ENCODE results near the gene TMEM39B. TPM values are rescaled to one million over a fixed set of nuclear protein-coding genes. Genes with fewer than 3 reads are reported as not detected.
"Not testable (repeated sequence)": the region's sequence is repeated elsewhere in the genome, so short reads cannot be mapped to it uniquely, and the experiment has no call there.

Gene TMEM39B
- total and polyA plus RNA-seq, 2 experiments from 2014 or later = 4.6 to 5.1 TPM

DNA sequence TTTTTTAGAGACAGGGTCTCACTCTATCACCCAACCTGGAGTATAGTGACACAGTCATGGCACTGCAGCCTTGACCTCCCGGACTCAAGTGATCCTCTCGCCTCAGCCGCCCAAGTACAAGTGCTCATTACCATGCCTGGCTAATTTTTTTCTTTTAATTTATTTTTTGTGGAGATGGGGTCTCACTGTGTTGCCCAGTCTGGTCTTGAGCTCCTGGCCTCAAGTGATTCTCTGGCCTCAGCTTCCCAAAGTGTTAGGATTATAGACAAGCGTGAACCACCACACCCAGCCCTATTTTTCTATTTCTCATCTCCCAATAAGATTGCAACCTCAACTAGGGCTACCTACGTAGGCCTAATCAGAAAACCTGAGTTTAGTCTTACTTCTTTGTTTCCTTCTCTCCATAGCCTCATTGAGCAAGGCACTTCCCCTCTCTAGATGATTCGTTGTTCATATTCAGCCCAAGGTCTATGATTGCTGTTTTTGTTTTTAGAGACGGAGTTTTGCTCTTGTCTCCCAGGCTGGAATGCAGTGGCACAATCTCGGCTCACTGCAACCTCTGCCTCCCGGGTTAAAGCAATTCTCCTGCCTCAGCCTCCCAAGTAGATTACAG, 34.0 kb downstream of the TMEM39B start:
- H3K4me1 ChIP-seq (ENCODE audit: low read depth) = no peaks in the 10 kb centered on the region
- no peak overlapping the region for H3K27ac ChIP-seq
- H3K36me3 ChIP-seq = no peaks in the 10 kb centered on the region
- TF ChIP-seq, protein P1, sequence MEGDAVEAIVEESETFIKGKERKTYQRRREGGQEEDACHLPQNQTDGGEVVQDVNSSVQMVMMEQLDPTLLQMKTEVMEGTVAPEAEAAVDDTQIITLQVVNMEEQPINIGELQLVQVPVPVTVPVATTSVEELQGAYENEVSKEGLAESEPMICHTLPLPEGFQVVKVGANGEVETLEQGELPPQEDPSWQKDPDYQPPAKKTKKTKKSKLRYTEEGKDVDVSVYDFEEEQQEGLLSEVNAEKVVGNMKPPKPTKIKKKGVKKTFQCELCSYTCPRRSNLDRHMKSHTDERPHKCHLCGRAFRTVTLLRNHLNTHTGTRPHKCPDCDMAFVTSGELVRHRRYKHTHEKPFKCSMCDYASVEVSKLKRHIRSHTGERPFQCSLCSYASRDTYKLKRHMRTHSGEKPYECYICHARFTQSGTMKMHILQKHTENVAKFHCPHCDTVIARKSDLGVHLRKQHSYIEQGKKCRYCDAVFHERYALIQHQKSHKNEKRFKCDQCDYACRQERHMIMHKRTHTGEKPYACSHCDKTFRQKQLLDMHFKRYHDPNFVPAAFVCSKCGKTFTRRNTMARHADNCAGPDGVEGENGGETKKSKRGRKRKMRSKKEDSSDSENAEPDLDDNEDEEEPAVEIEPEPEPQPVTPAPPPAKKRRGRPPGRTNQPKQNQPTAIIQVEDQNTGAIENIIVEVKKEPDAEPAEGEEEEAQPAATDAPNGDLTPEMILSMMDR (IDR thresholded peaks at IDR 0.05; ENCODE audit: low read depth, low read length) = no peak
- no peaks in the 10 kb centered on the region for H3K27me3 ChIP-seq
- no peaks in the 10 kb centered on the region for H3K9me3 ChIP-seq (ENCODE audit: low read depth)
- DNase-seq (ENCODE audit: low read depth in 1 of 2, low spot score in 1 of 2) = no peak
- no peak overlapping the region for H3K4me3 ChIP-seq

DNA sequence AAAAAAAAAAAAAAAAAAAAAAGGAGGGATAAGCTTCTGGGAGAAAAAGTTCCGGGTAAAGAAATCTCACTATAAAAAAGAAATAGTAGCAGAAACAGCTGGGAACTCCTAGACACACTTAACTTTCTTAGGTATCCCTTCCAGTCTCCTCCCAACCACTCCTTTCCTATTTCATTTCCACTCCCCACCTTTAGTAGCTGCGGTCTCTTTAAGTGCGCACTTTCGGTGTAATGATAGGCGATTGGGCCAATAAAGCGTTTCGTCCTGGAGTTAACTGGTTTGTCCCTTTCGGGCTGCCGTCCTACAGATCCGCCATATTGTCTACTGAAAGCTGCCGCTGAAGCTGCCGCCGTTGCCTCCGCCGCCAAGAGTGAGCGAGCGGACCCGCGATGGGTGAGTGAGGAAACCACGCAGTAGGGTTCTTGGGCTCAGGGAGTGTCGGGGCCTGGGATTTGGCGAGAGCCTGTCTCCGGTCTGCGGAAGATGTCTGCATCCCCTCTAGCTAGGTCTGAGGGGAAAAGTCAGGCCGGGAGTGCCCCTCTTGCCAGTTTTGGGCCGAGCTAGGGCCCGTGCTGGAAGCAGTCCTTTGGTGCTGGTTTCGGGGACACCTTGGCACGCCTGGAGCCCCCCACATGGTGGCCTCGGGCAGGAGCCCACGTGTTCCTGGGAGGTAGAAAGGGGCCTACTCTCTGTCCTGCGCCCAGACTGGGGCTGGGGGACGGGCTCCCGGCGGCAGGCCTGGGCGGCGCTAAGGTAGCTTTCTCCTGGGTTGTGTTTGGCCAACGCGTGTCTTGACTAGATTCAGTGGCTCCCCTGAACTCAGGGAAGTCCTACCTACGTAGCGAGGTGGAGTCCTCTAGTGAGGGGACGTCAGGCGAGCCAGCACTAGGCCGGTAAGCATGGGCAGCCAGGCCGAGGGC, 35.3 kb downstream of the TMEM39B start, which contains the start of gene KPNA6:
TSS of gene KPNA6 (plus strand) at position 315 of the 920 bp plus-strand sequence. CDS start at position 390, 75 bp downstream.
- Histone ChIP-seq H3K27me3 (no peaks in the 10 kb centered on the region), H3K4me3 (peak within 1 kb of the TSS; percentile 76)

DNA sequence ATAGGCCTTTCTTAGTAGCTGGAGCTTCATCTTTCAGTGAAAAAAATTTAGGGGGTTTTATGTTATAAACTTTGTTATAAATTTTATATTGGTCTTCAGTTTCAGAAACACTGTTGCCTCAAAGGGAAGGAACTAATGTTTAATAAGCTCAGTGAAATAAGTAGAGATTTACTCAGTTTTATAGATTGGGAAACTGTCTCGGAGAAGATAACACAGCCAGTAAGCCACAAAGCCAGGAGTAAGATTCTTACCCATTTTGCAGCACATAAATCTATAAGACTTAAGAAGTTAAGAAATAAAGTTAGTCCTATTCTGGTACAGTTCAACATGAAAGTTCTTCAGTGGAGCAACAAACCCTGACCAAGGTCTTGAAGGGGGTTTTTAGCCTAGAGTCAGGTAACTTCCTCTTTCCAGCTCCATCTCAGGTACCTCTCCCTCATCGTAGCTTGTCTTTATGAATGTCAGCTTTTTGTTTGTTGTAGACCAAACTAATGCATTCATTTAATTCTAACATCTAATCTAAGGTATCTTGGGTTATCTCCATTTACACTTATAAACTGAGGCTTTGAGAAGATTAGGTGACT, 38.4 kb downstream of the TMEM39B start:
- DNase-seq (ENCODE audit: low read depth in 1 of 2, low spot score in 1 of 2) = no peak
- no peaks in the 10 kb centered on the region for H3K9me3 ChIP-seq (ENCODE audit: low read depth)
- TF ChIP-seq, protein P1 (IDR thresholded peaks at IDR 0.05; ENCODE audit: low read depth, low read length) = no peak
- no peak overlapping the region for H3K27ac ChIP-seq
- H3K27me3 ChIP-seq = no peaks in the 10 kb centered on the region
- H3K4me1 ChIP-seq (ENCODE audit: low read depth) = no peaks in the 10 kb centered on the region
- H3K4me3 ChIP-seq = no peak overlapping the region
- H3K36me3 ChIP-seq = no peaks in the 10 kb centered on the region

More for the DNA sequence above, 35.3 kb downstream of the TMEM39B start, which contains the start of gene KPNA6:
- TF ChIP-seq, protein P1 (IDR thresholded peaks at IDR 0.05; ENCODE audit: low read depth, low read length) = no peak
- Histone ChIP-seq H3K4me1 (ENCODE audit: low read depth) (no peaks in the 10 kb centered on the region), H3K27ac (peak within 1 kb of the TSS; percentile 95), H3K9me3 (ENCODE audit: low read depth) (no peaks in the 10 kb centered on the region), H3K36me3 (no peaks in the 10 kb centered on the region)
- peak; percentile 94 to 98 for DNase-seq (ENCODE audit: low read depth in 1 of 2, low spot score in 1 of 2)

DNA sequence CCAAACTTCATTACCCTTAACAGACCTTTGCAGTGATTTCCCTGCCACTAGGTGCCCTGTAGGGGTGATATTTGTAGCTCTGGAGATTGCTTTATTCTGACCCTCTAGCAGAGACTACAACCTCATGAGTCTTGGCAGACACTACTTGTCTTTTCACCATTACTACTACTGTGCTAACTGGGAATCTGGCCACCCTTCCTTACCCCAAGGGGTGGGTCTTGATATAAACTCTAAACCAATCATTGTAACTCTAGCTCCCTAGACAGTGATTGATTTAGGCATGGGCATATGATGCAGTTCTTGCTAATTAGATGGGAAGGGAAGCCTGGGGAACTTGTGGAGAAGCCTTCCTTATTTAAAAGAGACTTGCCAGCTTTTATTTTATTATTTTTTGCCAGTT, 39.0 kb downstream of the TMEM39B start:
- Histone ChIP-seq H3K4me3 (no peak overlapping the region), H3K36me3 (no peaks in the 10 kb centered on the region), H3K9me3 (ENCODE audit: low read depth) (no peaks in the 10 kb centered on the region), H3K27ac (no peak overlapping the region), H3K27me3 (no peaks in the 10 kb centered on the region), H3K4me1 (ENCODE audit: low read depth) (no peaks in the 10 kb centered on the region)
- DNase-seq (ENCODE audit: low read depth in 1 of 2, low spot score in 1 of 2) = peak in 1 of 2 donors; percentile 30
- TF ChIP-seq, protein P1 (IDR thresholded peaks at IDR 0.05; ENCODE audit: low read depth, low read length) = no peak

DNA sequence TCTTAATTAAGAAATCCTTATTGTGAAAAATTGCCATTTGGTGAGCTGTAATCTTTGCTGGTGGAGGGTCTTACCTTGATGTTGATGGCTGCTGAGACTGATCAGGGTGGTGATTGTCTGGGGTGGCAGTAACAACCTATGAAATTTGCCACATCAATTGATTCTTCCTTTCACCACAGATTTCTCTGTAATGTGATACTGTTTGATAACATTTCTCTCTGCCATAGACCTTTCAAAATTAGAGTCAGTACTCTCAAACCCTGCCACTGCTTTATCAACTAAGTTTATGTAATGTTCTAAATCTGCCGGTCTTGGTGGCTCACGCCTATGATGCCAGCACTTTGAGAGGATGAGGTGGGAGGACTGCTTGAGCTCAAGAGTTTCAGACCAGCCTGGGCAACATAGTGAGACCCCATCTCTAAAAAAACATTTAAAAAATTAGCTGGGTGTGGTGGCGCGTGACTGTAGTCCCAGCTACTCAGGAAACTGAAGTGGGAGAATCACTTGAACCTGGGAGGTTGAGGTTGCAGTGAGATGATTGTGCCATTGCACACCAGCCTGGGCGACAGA, 40.2 kb downstream of the TMEM39B start:
- Histone ChIP-seq H3K27ac (no peak overlapping the region), H3K9me3 (ENCODE audit: low read depth) (no peaks in the 10 kb centered on the region), H3K4me3 (no peak overlapping the region), H3K36me3 (no peaks in the 10 kb centered on the region), H3K27me3 (no peaks in the 10 kb centered on the region), H3K4me1 (ENCODE audit: low read depth) (no peaks in the 10 kb centered on the region)
- TF ChIP-seq, protein P1 (IDR thresholded peaks at IDR 0.05; ENCODE audit: low read depth, low read length) = no peak
- DNase-seq (ENCODE audit: low read depth in 1 of 2, low spot score in 1 of 2) = no peak

DNA sequence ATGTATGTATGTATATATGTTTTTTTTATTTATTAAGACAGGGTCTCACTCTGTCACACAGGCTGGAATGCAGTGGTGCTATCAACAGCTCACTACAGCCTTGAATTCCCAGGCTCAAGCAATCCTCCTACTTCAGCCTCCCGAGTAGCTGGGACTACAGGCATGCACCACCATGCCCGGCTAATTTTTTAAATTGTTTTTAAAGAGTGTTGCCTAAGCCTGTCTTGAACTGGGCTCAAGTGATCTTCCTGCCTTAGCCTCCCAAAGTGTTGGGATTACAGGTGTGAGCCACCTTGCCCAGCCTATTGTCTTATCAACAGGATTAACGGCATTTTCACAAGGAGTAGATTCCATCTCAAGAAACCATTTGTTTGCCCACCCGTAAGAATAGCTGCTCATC, 40.7 kb downstream of the TMEM39B start:
- H3K4me3 ChIP-seq; H3K27ac ChIP-seq; H3K36me3 ChIP-seq; DNase-seq (ENCODE audit: low read depth in 1 of 2, low spot score in 1 of 2); H3K4me1 ChIP-seq (ENCODE audit: low read depth); H3K9me3 ChIP-seq (ENCODE audit: low read depth); H3K27me3 ChIP-seq: not testable (repeated sequence)

Data from cardiac muscle cell (in vitro differentiated cells and primary cell).